DOHH2 (cell line): ENCODE measurements around the gene ANXA1.

Source experiments
- H3F3A ChIP-seq: fragments of 200-600 bp; sonication (generic), shearing (Covaris generic); 2 replicates; pipeline ENCODE4 v1.6.0; 2016; ENCODE audit warnings: antibody characterized with exemption, mild to moderate bottlenecking; ENCODE audit not compliant: control insufficient read depth, insufficient read depth
- H3K27ac ChIP-seq: fragments of 200-600 bp; sonication (generic); 2 replicates; pipeline ENCODE4 v1.5.1; 2014; ENCODE audit warnings: low read depth, mild to moderate bottlenecking, low read length, moderate library complexity
- H3K27me3 ChIP-seq: fragments of 200-600 bp; sonication (generic); 2 replicates; pipeline ENCODE4 v1.6.1; 2014; ENCODE audit warnings: mild to moderate bottlenecking, low read length, mixed read lengths; ENCODE audit not compliant: control insufficient read depth
- H3K36me3 ChIP-seq: fragments of 200-600 bp; sonication (generic); 2 replicates; pipeline ENCODE4 v1.6.1; 2014; ENCODE audit warnings: mild to moderate bottlenecking, low read length, moderate library complexity, mixed read lengths; ENCODE audit not compliant: control insufficient read depth
- H3K4me1 ChIP-seq: fragments of 200-600 bp; sonication (generic); 2 replicates; pipeline ENCODE4 v1.6.1; 2014; ENCODE audit warnings: mild to moderate bottlenecking, low read length, mixed read lengths; ENCODE audit not compliant: control insufficient read depth
- H3K4me2 ChIP-seq: fragments of 200-600 bp; sonication (generic); 2 replicates; pipeline ENCODE4 v1.6.0; 2014; ENCODE audit warnings: mild to moderate bottlenecking, low read length, moderate library complexity
- H3K4me3 ChIP-seq: fragments of 200-600 bp; sonication (generic); 2 replicates; pipeline ENCODE4 v1.5.1; 2014; ENCODE audit warnings: mild to moderate bottlenecking, low read length, mixed read lengths
- H3K79me2 ChIP-seq: fragments of 200-600 bp; sonication (generic); 2 replicates; pipeline ENCODE4 v1.6.1; 2014; ENCODE audit warnings: mild to moderate bottlenecking, low read length, mixed read lengths; ENCODE audit not compliant: control insufficient read depth
- H3K9me2 ChIP-seq: fragments of 200-600 bp; sonication (generic); replicated peaks from 2 replicates; pipeline ENCODE4 v1.6.1; 2014; ENCODE audit warnings: mild to moderate bottlenecking, low read length, mixed read lengths; ENCODE audit not compliant: control insufficient read depth
- H3K9me3 ChIP-seq: fragments of 200-600 bp; sonication (generic); 2 replicates; pipeline ENCODE4 v1.6.1; 2014; ENCODE audit warnings: antibody characterized with exemption, low read length, mixed read lengths; ENCODE audit not compliant: control insufficient read depth, insufficient read depth
- H4K20me1 ChIP-seq: fragments of 200-600 bp; sonication (generic); 2 replicates; pipeline ENCODE4 v1.6.0; 2014; ENCODE audit warnings: low read depth, mild to moderate bottlenecking, antibody characterized with exemption, low read length, moderate library complexity; ENCODE audit not compliant: control insufficient read depth, insufficient read depth
- EZH2phosphoT487 ChIP-seq: fragments of 200-600 bp; sonication (generic); IDR thresholded peaks from 2 replicates; pipeline ENCODE4 v1.6.1; 2017; ENCODE audit warnings: borderline replicate concordance, mild to moderate bottlenecking, antibody characterized with exemption, low read length, moderate library complexity, mixed read lengths
- TF ChIP-seq, protein P1 (sequence below): fragments of 200-600 bp; sonication (generic); IDR thresholded peaks from one replicate; pipeline ENCODE4 v1.5.1; 2014; ENCODE audit warnings: antibody characterized with exemption, mild to moderate bottlenecking, low read depth, low read length; ENCODE audit not compliant: poor library complexity, severe bottlenecking

ANXA1 gene

GRCh38 chr9:73206851-73207250, 55.2 kb downstream of the ANXA1 start:
- no peak for TF ChIP-seq EZH2phosphoT487
- TF ChIP-seq, protein P1, sequence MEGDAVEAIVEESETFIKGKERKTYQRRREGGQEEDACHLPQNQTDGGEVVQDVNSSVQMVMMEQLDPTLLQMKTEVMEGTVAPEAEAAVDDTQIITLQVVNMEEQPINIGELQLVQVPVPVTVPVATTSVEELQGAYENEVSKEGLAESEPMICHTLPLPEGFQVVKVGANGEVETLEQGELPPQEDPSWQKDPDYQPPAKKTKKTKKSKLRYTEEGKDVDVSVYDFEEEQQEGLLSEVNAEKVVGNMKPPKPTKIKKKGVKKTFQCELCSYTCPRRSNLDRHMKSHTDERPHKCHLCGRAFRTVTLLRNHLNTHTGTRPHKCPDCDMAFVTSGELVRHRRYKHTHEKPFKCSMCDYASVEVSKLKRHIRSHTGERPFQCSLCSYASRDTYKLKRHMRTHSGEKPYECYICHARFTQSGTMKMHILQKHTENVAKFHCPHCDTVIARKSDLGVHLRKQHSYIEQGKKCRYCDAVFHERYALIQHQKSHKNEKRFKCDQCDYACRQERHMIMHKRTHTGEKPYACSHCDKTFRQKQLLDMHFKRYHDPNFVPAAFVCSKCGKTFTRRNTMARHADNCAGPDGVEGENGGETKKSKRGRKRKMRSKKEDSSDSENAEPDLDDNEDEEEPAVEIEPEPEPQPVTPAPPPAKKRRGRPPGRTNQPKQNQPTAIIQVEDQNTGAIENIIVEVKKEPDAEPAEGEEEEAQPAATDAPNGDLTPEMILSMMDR, result no peak
- Histone ChIP-seq H3K4me2 (no peak overlapping the region), H4K20me1 (no peaks in the 10 kb centered on the region), H3K4me1 (no peaks in the 10 kb centered on the region), H3K27ac (no peak overlapping the region), H3K36me3 (no peaks in the 10 kb centered on the region), H3K79me2 (no peaks in the 10 kb centered on the region), H3K27me3 (peaks cover 2% of the 10 kb centered on the region; the same call in 1 of the 2 replicates), H3K9me2 (no peaks in the 10 kb centered on the region), H3F3A (no peaks in the 10 kb centered on the region), H3K4me3 (no peak overlapping the region), H3K9me3 (no peaks in the 10 kb centered on the region)

- H3K4me2 ChIP-seq, result no peak overlapping the region
- H3K4me3 ChIP-seq, result no peak overlapping the region
- no peaks in the 10 kb centered on the region for H3K9me3 ChIP-seq
- no peaks in the 10 kb centered on the region for H4K20me1 ChIP-seq
- H3F3A ChIP-seq, result no peaks in the 10 kb centered on the region
- no peaks in the 10 kb centered on the region for H3K9me2 ChIP-seq
- no peaks in the 10 kb centered on the region for H3K36me3 ChIP-seq
- H3K4me1 ChIP-seq, result no peaks in the 10 kb centered on the region
- TF ChIP-seq, protein P1, result no peak
- TF ChIP-seq EZH2phosphoT487, result no peak
- no peaks in the 10 kb centered on the region for H3K79me2 ChIP-seq
- H3K27ac ChIP-seq, result no peak overlapping the region
- no peaks in the 10 kb centered on the region for H3K27me3 ChIP-seq
Measured at GRCh38 chr9:73210886-73211666, 59.4 kb downstream of the ANXA1 start.

- no peaks in the 10 kb centered on the region for H3K9me2 ChIP-seq
- H3K4me2 ChIP-seq, result no peak overlapping the region
- no peak overlapping the region for H3K27ac ChIP-seq
- no peak overlapping the region for H3K4me3 ChIP-seq
- no peaks in the 10 kb centered on the region for H3K4me1 ChIP-seq
- TF ChIP-seq EZH2phosphoT487, result no peak
- TF ChIP-seq, protein P1, result no peak
- no peaks in the 10 kb centered on the region for H3F3A ChIP-seq
- no peaks in the 10 kb centered on the region for H3K9me3 ChIP-seq
- no peaks in the 10 kb centered on the region for H4K20me1 ChIP-seq
- no peaks in the 10 kb centered on the region for H3K36me3 ChIP-seq
- H3K27me3 ChIP-seq, result no peaks in the 10 kb centered on the region
- no peaks in the 10 kb centered on the region for H3K79me2 ChIP-seq
Measured at GRCh38 chr9:73213300-73213699, 61.6 kb downstream of the ANXA1 start.
